GM21786 (cell line): Measurements from ENCODE around the gene TP53TG3F.
"Not testable (repeated sequence)": the region's sequence is repeated elsewhere in the genome, so short reads cannot be mapped to it uniquely, and the experiment has no call there.

ENCODE experiments used
- ATAC-seq: cut with Tn5 transposase; IDR thresholded peaks from one replicate; pipeline ENCODE4 v1.9.1; 2021; ENCODE audit not compliant: unreplicated experiment

Gene TP53TG3F, protein sequence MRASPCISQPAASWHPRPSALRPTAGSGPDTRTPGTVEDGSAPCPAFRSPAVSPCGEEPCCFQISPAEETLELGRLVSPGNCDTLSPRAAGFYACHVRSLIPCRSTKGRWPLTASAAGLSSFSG

DNA sequence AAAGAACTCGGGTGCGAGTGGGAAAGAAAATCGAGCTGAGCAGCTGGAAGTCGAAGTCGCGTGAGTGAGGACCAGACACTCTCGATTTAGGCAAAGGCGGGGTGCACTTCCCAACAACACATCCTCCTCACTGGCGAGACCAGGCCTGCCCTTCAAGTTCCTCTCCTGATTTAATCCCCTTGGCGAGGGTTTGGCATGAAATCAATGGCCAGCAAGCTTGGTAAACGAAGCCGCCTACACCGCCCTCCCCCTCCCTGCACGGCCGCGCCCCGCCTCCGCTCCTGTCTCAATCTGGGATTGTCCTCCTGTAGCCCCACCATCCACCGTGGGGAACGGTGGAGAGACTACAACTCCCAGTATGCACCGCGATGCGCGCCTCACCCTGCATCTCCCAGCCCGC, at the start of gene TP53TG3F:
Gene TP53TG3F (plus strand): TSS at position 301 of the 400 bp plus-strand sequence. CDS start 68 bp downstream, at position 369.
- not testable (repeated sequence) for ATAC-seq

DNA sequence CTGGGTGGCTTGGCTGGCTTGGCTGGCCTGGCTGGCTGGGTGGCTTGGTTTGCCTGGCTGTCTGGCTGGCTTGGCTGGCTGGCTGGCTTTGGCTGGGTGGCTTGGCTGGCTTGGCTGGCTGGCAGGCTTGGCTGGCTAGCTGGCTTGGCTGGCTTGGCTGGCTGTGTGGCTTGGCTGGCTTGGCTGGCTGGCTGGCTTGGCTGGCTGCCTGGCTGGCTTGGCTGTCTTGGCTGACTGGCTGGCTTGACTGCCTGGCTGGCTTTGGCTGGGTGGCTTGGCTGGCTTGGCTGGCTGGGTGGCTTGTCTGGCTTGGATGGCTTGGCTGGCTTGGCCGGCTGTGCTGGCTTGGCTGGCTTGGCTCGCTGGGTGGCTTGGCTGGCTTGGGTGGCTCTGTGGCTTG, 32.2 kb downstream of the TP53TG3F start:
- ATAC-seq: not testable (repeated sequence)

DNA sequence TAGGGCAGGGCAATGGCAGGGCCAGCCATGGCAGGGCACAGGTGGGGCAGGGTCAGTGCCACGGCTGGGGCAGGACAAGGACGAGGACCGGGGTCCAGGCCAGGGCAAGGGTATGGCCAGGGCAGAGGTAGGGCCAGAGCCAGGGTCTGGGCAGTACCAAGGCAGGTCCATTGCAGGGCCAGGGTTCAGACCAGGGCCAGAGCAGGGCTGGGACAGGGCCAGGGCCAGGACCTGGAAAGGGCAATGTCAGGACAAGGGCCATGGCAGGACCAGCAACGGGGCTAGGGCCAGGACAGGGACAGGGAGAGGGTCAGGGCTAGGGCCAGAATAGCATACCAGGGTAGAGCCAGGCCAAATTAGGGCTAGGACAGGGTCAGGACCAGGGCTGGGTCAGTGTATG, 47.8 kb downstream of the TP53TG3F start:
- not testable (repeated sequence) for ATAC-seq

DNA sequence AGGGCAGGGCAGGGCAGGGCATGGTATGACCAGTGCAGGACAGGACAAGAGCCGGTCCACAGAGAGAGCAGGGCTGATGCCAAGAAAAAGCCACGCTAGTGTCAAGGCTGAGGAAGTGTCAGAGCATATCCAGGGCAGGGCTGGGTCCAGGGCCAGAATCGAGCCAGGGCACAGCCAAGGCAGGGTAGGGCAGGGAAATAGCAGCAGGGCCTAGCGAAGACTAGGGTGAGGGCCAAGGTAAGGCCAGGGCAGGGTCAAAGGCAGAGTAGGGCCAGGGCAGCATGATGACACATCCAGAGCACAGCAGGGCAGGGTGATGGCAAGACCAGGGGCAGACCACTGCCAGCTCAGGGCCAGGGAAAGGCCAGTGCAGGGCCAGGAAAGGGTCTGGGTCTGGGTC, 49.7 kb downstream of the TP53TG3F start:
- not testable (repeated sequence) for ATAC-seq

DNA sequence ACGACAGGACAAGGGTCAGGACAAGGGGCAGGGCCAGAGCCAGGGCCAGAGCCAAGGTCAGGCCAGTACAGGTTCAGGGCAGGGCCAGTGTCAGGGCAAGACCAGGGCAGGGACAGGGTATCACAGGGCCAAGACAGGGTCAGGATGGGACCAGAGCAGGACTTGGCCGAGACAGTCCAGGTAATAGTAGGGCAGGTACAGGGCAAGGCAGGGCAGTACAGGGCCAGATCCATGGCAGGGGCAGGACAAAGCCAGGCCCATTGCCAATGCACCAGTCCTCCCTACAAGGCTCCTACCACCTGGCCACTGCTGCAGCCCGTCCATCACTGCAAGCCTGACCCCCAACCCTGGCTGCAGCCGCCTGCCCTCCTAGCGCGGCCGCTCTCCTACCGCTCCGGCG, 50.5 kb downstream of the TP53TG3F start:
- not testable (repeated sequence) for ATAC-seq
